Spleen (tissue), 7 donors: ENCODE data around the gene G6PC3.

Source experiments
- POLR2A ChIP-seq, 3 donors: fragments of 450-650 bp; IDR thresholded peaks; one replicate each; pipeline ENCODE4 v1.5.1; 2017; ENCODE audit warnings: antibody characterized with exemption in 3 of 3, mild to moderate bottlenecking in 1 of 3
- POLR2AphosphoS5 ChIP-seq, 3 donors: sonication (generic); formaldehyde crosslinking; IDR thresholded peaks; one replicate each; pipeline ENCODE4 v1.5.1; 2017; ENCODE audit warnings: antibody characterized with exemption in 3 of 3
- TF ChIP-seq, protein P1 (sequence below), 11 experiments: fragments of 200-600 bp in 7 of 11; fragments of 450-650 bp in 4 of 11; sonication (generic) in 4 of 11; IDR thresholded peaks in 8 of 11; conservative IDR thresholded peaks in 3 of 11; 1 replicate in 7 of 11; 2 replicates in 4 of 11; pipeline versions ENCODE4 v1.4.0 to v1.8.0; 2016 to 2021; ENCODE audit warnings: antibody characterized with exemption in 11 of 11, inconsistent platforms in 4 of 11, mild to moderate bottlenecking in 1 of 11
- donor health status: DM: no; HTN: no; CAD: no; lungs with moderate emphysema.
- donor health status: DM: no; HTN: no; CAD: no.
- donor health status: DM: no; HTN: no; CAD: no.

DNA sequence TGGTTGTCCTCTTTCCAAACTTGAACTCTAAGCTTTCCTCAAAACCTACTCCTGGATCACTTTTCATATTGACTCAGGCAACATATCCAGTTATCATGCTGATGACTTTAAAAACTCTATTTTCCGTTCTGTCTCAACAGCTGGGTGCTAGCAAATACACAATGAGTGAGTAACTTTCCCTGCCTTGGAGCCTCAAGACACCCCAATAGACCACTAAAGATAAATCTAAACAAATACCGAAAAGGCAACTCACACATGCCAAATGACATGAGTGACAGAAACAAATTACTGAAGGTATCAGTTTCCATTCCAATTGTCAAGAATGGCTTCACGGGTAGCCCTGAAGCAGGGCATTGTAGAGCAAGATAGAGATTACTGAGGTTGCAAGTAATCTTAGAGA is 40.1 kb upstream of the G6PC3 start:
- TF ChIP-seq, protein P1, sequence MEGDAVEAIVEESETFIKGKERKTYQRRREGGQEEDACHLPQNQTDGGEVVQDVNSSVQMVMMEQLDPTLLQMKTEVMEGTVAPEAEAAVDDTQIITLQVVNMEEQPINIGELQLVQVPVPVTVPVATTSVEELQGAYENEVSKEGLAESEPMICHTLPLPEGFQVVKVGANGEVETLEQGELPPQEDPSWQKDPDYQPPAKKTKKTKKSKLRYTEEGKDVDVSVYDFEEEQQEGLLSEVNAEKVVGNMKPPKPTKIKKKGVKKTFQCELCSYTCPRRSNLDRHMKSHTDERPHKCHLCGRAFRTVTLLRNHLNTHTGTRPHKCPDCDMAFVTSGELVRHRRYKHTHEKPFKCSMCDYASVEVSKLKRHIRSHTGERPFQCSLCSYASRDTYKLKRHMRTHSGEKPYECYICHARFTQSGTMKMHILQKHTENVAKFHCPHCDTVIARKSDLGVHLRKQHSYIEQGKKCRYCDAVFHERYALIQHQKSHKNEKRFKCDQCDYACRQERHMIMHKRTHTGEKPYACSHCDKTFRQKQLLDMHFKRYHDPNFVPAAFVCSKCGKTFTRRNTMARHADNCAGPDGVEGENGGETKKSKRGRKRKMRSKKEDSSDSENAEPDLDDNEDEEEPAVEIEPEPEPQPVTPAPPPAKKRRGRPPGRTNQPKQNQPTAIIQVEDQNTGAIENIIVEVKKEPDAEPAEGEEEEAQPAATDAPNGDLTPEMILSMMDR (IDR thresholded peaks at IDR 0.05 in 8 of 11, conservative IDR thresholded peaks at IDR 0.05 in 3 of 11) = no peak
- TF ChIP-seq POLR2A (IDR thresholded peaks at IDR 0.05) = no peak
- TF ChIP-seq POLR2AphosphoS5 (IDR thresholded peaks at IDR 0.05) = no peak
